Activated CD4-positive, CD25-positive, alpha-beta regulatory T cell treated with anti-CD3 and anti-CD28 coated beads, Interleukin-2, amount 50 U/mL, for 72 hours (primary cell): ENCODE data around the gene BMERB1.

ENCODE experiments used
- DNase-seq: peaks from one replicate; pipeline ENCODE4 v3.0.0; 2021

The BMERB1 gene

GRCh38 chr16:15621456-15621855, 187.1 kb downstream of the BMERB1 start:
- DNase-seq = no peak

DNA sequence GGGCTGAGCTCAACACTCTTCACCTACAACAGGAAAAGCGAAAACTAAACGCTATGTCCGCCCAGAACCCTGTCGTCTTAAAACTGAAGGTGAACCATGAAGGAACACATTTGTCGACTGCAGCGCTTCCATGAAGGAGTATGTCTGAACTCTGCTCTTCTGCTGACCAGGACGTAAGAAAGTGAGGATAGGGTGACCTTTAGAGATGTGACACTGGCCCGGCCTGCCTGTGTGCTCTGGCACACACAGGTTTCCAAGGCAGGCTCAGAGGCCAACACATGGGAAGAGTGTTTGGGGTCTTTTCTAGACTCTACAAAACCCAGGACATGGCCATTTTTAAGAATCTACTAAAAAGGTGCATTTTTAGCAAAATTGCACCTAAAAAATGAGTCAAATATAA, 187.5 kb downstream of the BMERB1 start:
- DNase-seq = no peak

- no peak for DNase-seq
Measured at GRCh38 chr16:15631730-15632409, 197.5 kb downstream of the BMERB1 start.

DNA sequence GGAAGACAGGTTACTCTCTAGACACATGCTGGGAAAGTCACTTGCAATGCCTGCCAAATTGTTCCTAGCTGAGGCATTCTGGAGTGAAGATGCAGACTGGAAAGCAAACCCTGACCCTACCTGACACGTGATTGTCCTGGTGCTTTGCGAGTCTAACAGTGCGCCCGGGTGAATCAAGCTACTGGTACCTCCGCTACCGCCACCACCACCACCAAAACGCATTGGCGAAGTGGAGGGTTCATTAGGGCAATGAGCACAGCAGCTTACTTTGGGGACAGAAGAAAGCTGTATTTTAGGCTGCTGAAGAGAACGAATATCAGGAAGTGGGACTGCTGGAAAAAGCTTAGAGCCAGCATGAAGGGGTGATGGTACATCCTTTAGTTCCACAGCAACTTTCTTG, 201.5 kb downstream of the BMERB1 start:
- DNase-seq = no peak

DNA sequence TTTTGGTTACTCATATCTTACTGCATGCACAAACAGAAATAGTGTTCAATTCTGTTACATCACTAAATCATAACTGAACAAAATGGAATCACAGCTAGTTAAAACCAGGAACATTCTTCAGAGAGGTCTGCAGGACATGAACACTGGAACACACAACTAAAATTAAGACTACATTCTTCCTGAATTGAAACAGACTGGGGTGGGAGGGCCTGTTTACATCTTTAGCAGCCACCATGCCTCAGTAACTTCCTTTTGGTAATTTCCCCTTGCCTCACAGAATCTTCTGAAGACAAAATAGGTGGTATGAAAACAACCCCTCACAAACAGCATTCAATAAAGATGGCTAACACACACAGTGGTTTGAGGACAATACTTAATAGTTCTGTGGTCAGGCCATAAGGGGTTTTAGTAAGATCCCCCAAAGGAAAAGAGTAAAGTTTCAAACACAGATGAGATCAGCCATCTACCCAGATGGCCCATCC, 202.0 kb downstream of the BMERB1 start:
- no peak for DNase-seq
